CD14-positive monocyte (primary cell): ENCODE results near the gene MYB. TPM values are rescaled to one million over a fixed set of nuclear protein-coding genes. Genes with fewer than 3 reads are reported as not detected.

Experiments
- DNase-seq, 3 donors: peaks; one replicate each; pipeline ENCODE4 v3.0.0-alpha.2; 2011 to 2022
- H2AFZ ChIP-seq: 2 replicates; pipeline ENCODE4 v1.6.0; 2012; ENCODE audit warnings: mild to moderate bottlenecking, low read depth, low read length, inconsistent platforms; ENCODE audit not compliant: insufficient read depth, poor library complexity, severe bottlenecking
- H3K27ac ChIP-seq, 2 donors: 1 replicate in 1 of 2; 2 replicates in 1 of 2; pipeline ENCODE4 v1.5.1; 2012 to 2013; ENCODE audit warnings: low read length in 2 of 2, control low read depth in 1 of 2, inconsistent platforms in 1 of 2, low read depth in 1 of 2, mild to moderate bottlenecking in 1 of 2
- H3K27me3 ChIP-seq, 2 donors: one replicate each; pipeline versions ENCODE4 v1.6.0 to v1.6.1; 2011 to 2013; ENCODE audit warnings: low read length in 2 of 2; ENCODE audit not compliant: control insufficient read depth in 2 of 2, insufficient read depth in 2 of 2
- H3K36me3 ChIP-seq, 2 donors: replicated peaks in 1 of 2; 1 replicate in 1 of 2; 2 replicates in 1 of 2; pipeline versions ENCODE4 v1.5.1 to v1.6.1; 2012 to 2013; ENCODE audit warnings: low read length in 2 of 2, control low read depth in 1 of 2, inconsistent platforms in 1 of 2, mild to moderate bottlenecking in 1 of 2; ENCODE audit not compliant: insufficient read depth in 2 of 2, control insufficient read depth in 1 of 2
- H3K4me1 ChIP-seq, 2 donors: 1 replicate in 1 of 2; 2 replicates in 1 of 2; pipeline versions ENCODE4 v1.5.1 to v1.6.1; 2012 to 2013; ENCODE audit warnings: low read length in 2 of 2, control low read depth in 1 of 2, inconsistent platforms in 1 of 2, mild to moderate bottlenecking in 1 of 2, moderate library complexity in 1 of 2; ENCODE audit not compliant: insufficient read depth in 2 of 2, control insufficient read depth in 1 of 2
- H3K4me2 ChIP-seq: replicated peaks from 2 replicates; pipeline ENCODE3; 2012; ENCODE audit warnings: low read length, moderate library complexity, mild to moderate bottlenecking; ENCODE audit not compliant: poor library complexity, severe bottlenecking; ENCODE audit errors: extremely low read depth
- H3K4me3 ChIP-seq, 3 experiments: fragments of 200-600 bp in 1 of 3; sonication (generic) in 1 of 3; replicated peaks in 1 of 3; 1 replicate in 2 of 3; 2 replicates in 1 of 3; pipeline ENCODE4 v1.5.1; 2011 to 2013; ENCODE audit warnings: low read length in 3 of 3, mild to moderate bottlenecking in 3 of 3, control low read depth in 2 of 3, low read depth in 2 of 3, inconsistent platforms in 1 of 3, moderate library complexity in 1 of 3
- H3K79me2 ChIP-seq: 2 replicates; pipeline ENCODE4 v1.6.0; 2012; ENCODE audit warnings: mild to moderate bottlenecking, control low read depth, inconsistent platforms, low read length, moderate library complexity; ENCODE audit not compliant: insufficient read depth
- H3K9ac ChIP-seq: 2 replicates; pipeline ENCODE4 v1.6.0; 2017; ENCODE audit warnings: low read length, mild to moderate bottlenecking; ENCODE audit not compliant: insufficient read depth, poor library complexity, severe bottlenecking
- H3K9me3 ChIP-seq, 2 donors: replicated peaks in 1 of 2; 1 replicate in 1 of 2; 2 replicates in 1 of 2; pipeline versions ENCODE4 v1.5.1 to v1.6.1; 2012 to 2013; ENCODE audit warnings: low read length in 2 of 2, control low read depth in 1 of 2; ENCODE audit not compliant: control insufficient read depth in 1 of 2, insufficient read depth in 1 of 2
- H4K20me1 ChIP-seq: 2 replicates; pipeline ENCODE4 v1.6.0; 2012; ENCODE audit warnings: mild to moderate bottlenecking, low read length, control low read depth, moderate library complexity; ENCODE audit not compliant: insufficient read depth
- H3K27ac Mint-ChIP-seq, 7 donors: one replicate each; pipeline ENCODE4 v1.8.0; 2020; ENCODE audit warnings: mild to moderate bottlenecking in 7 of 7, mixed read lengths in 7 of 7, moderate library complexity in 6 of 7, inconsistent platforms in 2 of 7
- H3K27me3 Mint-ChIP-seq, 3 donors: one replicate each; pipeline ENCODE4 v1.8.0; 2021 to 2022; ENCODE audit warnings: low read depth in 3 of 3, mild to moderate bottlenecking in 3 of 3, mixed read lengths in 3 of 3, moderate library complexity in 3 of 3, inconsistent platforms in 1 of 3
- H3K36me3 Mint-ChIP-seq, 2 donors: one replicate each; pipeline ENCODE4 v1.8.0; 2020; ENCODE audit warnings: mixed read lengths in 2 of 2, inconsistent platforms in 1 of 2, mild to moderate bottlenecking in 1 of 2
- H3K4me1 Mint-ChIP-seq: one replicate; pipeline ENCODE4 v1.8.0; 2020; ENCODE audit warnings: mild to moderate bottlenecking, mixed read lengths
- H3K4me3 Mint-ChIP-seq, 2 donors: one replicate each; pipeline ENCODE4 v1.8.0; 2020; ENCODE audit warnings: mild to moderate bottlenecking in 2 of 2, mixed read lengths in 2 of 2, moderate library complexity in 1 of 2
- H3K9me3 Mint-ChIP-seq, 7 donors: one replicate each; pipeline ENCODE4 v1.8.0; 2020 to 2022; ENCODE audit warnings: mixed read lengths in 7 of 7, mild to moderate bottlenecking in 6 of 7, moderate library complexity in 6 of 7, inconsistent platforms in 2 of 7
- WGBS: methylation state at CpG from one replicate; pipeline ENCODE4 v1.1.5; 2013; ENCODE audit warnings: missing lambda C conversion rate; ENCODE audit not compliant: insufficient coverage; 5-methylcytosine and 5-hydroxymethylcytosine counted together
- intact Hi-C, 2 donors: fragments of 100-400 bp; cut with micrococcal nuclease; formaldehyde crosslinking; loops; one replicate each; pipeline versions ENCODE4 v1.15.0 to v1.15.1; 2023
- polyA plus RNA-seq, 3 donors: library from polyadenylated mRNA; depleted of rRNA in 1 of 3; unstranded in 2 of 3; stranded (reverse) in 1 of 3; fragments of 300-500 nt in 2 of 3; fragments of >200 nt in 1 of 3; fragmentation: Illumina TruSeq in 2 of 3; gene quantifications; 1 replicate in 2 of 3; 2 replicates in 1 of 3; pipeline ENCODE4 v1.2.3, GENCODE V29; 2012 to 2021
- TF ChIP-seq, protein P1 (sequence below): fragments of 200-600 bp; IDR thresholded peaks from one replicate; pipeline ENCODE4 v1.8.0; 2022; ENCODE audit warnings: antibody characterized with exemption, mild to moderate bottlenecking

Gene MYB
- polyA plus RNA-seq, 3 donors: 1.5 to 2.2 (median 1.7) TPM

DNA sequence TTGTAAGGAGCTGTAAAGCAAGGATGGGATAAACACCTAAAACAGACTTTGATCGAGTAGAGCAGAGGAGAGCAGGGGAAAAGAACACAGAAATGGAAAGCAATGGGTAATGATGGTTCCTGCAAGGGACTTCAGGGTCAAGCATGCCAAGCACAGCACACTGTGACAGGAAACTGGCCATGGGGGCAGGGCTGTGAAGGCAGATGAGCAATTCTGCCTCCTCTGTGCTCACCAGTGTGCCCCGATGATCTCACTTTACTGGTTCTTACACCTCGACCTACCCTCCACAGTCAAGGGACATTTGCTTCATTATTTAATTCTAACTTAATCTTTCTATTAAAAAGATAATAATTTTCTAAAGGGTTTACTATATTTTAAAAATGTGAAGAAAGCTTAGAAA lies 21.6 kb upstream of the MYB start:
- Histone ChIP-seq H3K4me3 (no peak overlapping the region), H3K9me3 (no peaks in the 10 kb centered on the region), H3K4me1 (no peaks in the 10 kb centered on the region), H3K27me3 (no peaks in the 10 kb centered on the region), H2AFZ (no peak overlapping the region), H3K4me2 (no peak overlapping the region), H4K20me1 (no peaks in the 10 kb centered on the region), H3K79me2 (no peaks in the 10 kb centered on the region), H3K9ac (no peak overlapping the region), H3K27ac (no peak overlapping the region), H3K36me3 (no peaks in the 10 kb centered on the region)
- Mint-ChIP-seq H3K36me3 (no peaks in the 10 kb centered on the region), H3K9me3 (peaks cover 0 to 2% (median 0%) of the 10 kb centered on the region in 7 donors), H3K4me3 (no peak overlapping the region), H3K27ac (no peak overlapping the region), H3K27me3 (peaks cover 0 to 3% (median 2%) of the 10 kb centered on the region in 3 donors), H3K4me1 (peaks cover 5% of the 10 kb centered on the region)
- 100% methylated on average over 1 of the region's 3 CpGs for WGBS
- TF ChIP-seq, protein P1, sequence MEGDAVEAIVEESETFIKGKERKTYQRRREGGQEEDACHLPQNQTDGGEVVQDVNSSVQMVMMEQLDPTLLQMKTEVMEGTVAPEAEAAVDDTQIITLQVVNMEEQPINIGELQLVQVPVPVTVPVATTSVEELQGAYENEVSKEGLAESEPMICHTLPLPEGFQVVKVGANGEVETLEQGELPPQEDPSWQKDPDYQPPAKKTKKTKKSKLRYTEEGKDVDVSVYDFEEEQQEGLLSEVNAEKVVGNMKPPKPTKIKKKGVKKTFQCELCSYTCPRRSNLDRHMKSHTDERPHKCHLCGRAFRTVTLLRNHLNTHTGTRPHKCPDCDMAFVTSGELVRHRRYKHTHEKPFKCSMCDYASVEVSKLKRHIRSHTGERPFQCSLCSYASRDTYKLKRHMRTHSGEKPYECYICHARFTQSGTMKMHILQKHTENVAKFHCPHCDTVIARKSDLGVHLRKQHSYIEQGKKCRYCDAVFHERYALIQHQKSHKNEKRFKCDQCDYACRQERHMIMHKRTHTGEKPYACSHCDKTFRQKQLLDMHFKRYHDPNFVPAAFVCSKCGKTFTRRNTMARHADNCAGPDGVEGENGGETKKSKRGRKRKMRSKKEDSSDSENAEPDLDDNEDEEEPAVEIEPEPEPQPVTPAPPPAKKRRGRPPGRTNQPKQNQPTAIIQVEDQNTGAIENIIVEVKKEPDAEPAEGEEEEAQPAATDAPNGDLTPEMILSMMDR: no peak
- intact Hi-C loops: no loop called here
- no peak for DNase-seq

DNA sequence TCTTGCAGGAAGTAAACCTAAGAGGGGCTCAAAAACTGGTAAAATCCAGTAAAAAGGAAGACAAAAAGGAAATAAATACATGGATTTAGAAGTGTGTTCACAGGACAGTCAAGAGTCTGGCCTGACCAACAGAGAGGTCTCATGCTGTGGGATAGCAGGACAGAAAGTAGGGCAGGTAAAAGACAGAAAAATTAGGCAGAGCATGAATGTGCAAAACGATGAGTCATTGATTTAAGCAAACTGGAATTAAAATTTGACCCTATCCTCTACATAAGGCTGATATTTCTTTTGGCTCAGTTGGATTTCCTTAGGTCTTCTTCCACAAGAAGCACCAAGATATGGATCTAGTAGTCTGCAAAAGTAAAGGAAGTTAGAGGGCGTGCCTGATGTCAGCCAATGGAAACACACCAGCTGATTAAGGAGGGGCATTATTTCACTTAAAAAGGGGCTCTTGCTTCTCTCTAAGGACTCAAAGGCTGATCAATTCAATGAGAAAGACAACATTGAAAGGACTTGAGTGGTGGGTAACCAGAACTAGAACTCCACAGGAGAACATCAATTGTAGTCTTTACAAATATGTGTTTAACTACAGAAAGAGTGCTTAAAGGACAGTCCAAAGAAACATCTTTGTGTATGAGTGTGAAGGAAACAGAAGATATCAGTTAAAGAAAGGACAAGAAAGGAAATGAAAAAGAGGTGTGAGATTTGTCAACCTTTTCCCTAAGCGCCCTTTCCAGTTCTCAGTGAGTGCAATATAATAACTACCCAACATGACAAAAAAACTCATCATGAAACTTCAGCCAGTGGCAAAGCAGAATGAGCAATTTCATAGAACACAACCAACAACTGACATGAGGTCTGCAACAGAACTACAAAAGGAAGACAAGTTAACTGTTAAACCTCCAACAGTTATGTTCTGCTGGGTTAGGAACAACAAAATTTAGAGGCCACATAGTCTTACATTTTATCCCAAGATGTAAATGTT lies 19.4 kb upstream of the MYB start:
- no peak overlapping the region for H3K9ac ChIP-seq
- Mint-ChIP-seq H3K9me3 (no peaks in the 10 kb centered on the region), H3K27ac (no peak overlapping the region), H3K4me3 (no peak overlapping the region), H3K4me1 (peaks cover 8% of the 10 kb centered on the region), H3K36me3 (no peaks in the 10 kb centered on the region), H3K27me3 (peaks cover 0 to 3% (median 0%) of the 10 kb centered on the region in 3 donors)
- peaks cover 0 to 1% of the 10 kb centered on the region in 2 donors for H3K4me1 ChIP-seq
- H3K36me3 ChIP-seq: no peaks in the 10 kb centered on the region
- no peak overlapping the region for H3K4me2 ChIP-seq
- H4K20me1 ChIP-seq: no peaks in the 10 kb centered on the region
- no peaks in the 10 kb centered on the region for H3K9me3 ChIP-seq
- WGBS: 100% methylated on average over 2 of the region's 3 CpGs
- no peaks in the 10 kb centered on the region for H3K27me3 ChIP-seq
- H3K79me2 ChIP-seq: no peaks in the 10 kb centered on the region
- intact Hi-C loops: no loop called here
- no peak for DNase-seq
- no peak overlapping the region for H3K4me3 ChIP-seq
- TF ChIP-seq, protein P1: no peak
- H2AFZ ChIP-seq: no peak overlapping the region
- no peak overlapping the region for H3K27ac ChIP-seq
